Stimulated activated naive CD8-positive, alpha-beta T cell treated with anti-CD3 and anti-CD28 coated beads, Interleukin-15, Interleukin-2, amounts not matched to agents 100 ng/mL and 50 ng/mL, for 24 hours (primary cell): ENCODE data around the gene PNLIPRP2.

Source experiments
- H3K27ac Mint-ChIP-seq: one replicate; pipeline ENCODE4 v1.8.0; 2021; ENCODE audit warnings: mild to moderate bottlenecking, mixed read lengths
- H3K27me3 Mint-ChIP-seq: one replicate; pipeline ENCODE4 v1.8.0; 2021; ENCODE audit warnings: mixed read lengths
- H3K36me3 Mint-ChIP-seq: one replicate; pipeline ENCODE4 v1.8.0; 2021; ENCODE audit warnings: low read depth, mixed read lengths
- H3K4me1 Mint-ChIP-seq: one replicate; pipeline ENCODE4 v1.8.0; 2021; ENCODE audit warnings: low read depth, mixed read lengths
- H3K4me3 Mint-ChIP-seq: one replicate; pipeline ENCODE4 v1.8.0; 2021; ENCODE audit warnings: mild to moderate bottlenecking, mixed read lengths
- H3K9me3 Mint-ChIP-seq: one replicate; pipeline ENCODE4 v1.8.0; 2021; ENCODE audit warnings: mixed read lengths

PNLIPRP2 gene

DNA sequence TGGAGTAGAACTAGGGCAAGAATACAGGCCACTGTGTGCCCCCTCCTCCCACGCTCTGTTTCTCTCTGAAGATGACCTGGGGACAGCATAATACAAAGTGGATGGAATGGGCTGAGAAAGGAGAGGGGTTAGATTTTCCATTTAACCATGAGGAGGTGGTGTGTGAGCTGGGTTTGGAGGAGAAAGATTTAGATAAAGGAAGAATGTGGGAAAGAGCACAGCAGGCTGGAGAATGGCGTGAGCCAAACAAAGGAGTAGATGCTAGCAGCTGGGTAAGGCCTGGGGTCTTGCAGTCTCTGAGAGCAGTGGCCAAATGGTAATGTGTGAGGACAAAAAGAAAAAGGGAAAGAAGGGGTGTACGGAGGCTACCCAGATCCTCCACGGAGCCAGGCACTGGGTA lies 8.6 kb downstream of the PNLIPRP2 start:
- Mint-ChIP-seq H3K4me3 (no peak overlapping the region), H3K27me3 (peaks cover 13% of the 10 kb centered on the region)

DNA sequence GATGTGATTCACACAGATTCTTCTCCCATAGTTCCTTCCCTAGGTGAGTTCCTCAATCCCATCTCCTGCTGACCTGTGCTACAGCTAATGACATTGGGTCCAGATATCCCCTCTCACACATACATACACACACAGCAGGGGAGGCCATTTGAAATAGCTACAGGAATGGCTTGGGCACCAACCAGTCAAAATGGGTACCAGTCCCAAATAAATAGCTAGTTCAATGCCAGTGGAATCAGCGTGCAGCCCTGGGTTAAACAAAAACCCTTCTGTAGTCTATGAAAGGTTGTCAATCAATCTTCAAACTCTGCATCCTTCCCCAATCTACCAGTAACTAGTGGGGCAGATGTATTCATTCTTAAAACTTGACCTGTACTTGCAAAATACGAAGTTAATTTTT lies 9.3 kb downstream of the PNLIPRP2 start:
- H3K27ac Mint-ChIP-seq, result no peak overlapping the region
- H3K27me3 Mint-ChIP-seq, result peaks cover 13% of the 10 kb centered on the region
- no peaks in the 10 kb centered on the region for H3K36me3 Mint-ChIP-seq

More for the DNA sequence above, 8.6 kb downstream of the PNLIPRP2 start:
- Mint-ChIP-seq H3K27ac (no peak overlapping the region), H3K9me3 (no peaks in the 10 kb centered on the region), H3K4me1 (no peaks in the 10 kb centered on the region), H3K36me3 (no peaks in the 10 kb centered on the region)

DNA sequence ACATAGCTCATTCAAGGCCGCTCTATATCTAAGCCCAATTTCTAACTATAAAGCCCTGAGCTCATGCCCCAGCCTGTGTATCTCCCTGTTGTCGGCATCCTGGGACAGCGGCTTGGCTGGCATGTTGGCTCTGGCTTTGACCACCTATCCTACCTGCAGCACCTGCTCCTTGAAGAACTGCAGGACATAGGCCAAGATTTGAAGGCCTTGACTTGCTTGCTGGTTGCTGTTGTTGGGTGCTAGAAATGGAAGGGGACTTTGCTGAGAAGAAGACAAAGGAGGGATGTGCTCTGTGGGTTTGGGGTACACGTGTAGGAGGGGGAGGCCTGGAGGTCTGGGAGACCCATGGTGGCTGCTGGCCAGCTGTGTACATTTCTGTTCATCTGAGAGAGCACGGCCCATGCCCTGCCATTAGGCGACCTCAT lies 11.1 kb downstream of the PNLIPRP2 start:
- Mint-ChIP-seq H3K9me3 (peaks cover 4% of the 10 kb centered on the region), H3K36me3 (no peaks in the 10 kb centered on the region), H3K27me3 (peaks cover 5% of the 10 kb centered on the region), H3K4me3 (no peak overlapping the region), H3K4me1 (no peaks in the 10 kb centered on the region), H3K27ac (no peak overlapping the region)

More for the DNA sequence above, 9.3 kb downstream of the PNLIPRP2 start:
- Mint-ChIP-seq H3K4me1 (no peaks in the 10 kb centered on the region), H3K9me3 (no peaks in the 10 kb centered on the region), H3K4me3 (no peak overlapping the region)

DNA sequence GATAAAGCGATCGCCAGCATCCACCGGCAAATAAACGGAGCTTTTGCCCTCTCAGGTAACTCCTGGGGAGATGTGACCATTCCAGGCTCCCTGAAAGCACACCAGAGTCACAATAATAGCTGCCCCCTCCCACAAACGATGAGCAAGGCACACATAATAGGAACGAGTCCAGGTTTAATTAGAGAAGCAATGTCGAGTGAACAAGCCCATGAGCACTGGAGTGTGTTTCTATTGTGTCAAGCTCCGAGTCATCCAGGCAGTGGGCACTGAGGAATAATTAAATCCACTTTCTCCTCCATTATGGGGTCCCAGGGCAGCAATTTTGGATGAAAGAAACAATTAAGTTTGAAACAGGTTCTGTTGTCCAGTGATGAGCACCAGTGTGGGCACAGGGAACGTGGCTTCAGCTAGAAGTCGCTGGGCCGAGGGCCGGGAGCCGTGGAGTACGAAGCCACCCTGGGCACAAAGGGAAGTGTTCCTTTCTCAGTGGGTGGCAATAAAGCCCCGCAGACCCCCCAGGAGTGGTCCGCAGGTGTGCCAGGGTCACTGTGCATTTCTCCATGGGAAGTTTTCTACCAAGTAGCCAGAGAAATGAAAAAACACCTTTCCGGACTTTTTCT lies 12.0 kb downstream of the PNLIPRP2 start:
- Mint-ChIP-seq H3K27ac (no peak overlapping the region), H3K27me3 (peaks cover 5% of the 10 kb centered on the region), H3K36me3 (no peaks in the 10 kb centered on the region), H3K4me1 (no peaks in the 10 kb centered on the region), H3K9me3 (peaks cover 4% of the 10 kb centered on the region), H3K4me3 (no peak overlapping the region)

DNA sequence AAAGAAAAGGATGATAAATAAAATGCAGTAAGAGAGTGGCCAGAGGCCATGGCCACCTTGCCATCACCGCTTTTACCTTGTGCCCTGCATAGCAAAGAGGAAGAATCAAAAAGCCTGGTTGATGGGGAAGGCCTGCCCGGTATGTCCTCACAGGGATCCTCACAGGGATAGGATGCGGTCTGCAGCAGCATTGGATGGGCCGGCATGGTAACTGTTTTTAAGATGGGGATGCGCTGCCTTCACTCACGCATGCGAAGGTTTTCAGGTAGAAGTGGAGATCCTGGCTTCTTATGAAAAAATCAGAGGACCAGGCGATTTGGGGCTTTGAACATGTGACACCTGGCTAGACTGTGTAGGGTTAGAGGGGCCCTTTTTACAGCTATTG lies 12.5 kb downstream of the PNLIPRP2 start:
- Mint-ChIP-seq H3K36me3 (no peaks in the 10 kb centered on the region), H3K4me1 (no peaks in the 10 kb centered on the region), H3K27me3 (peaks cover 5% of the 10 kb centered on the region), H3K9me3 (peaks cover 4% of the 10 kb centered on the region), H3K27ac (no peak overlapping the region), H3K4me3 (no peak overlapping the region)

DNA sequence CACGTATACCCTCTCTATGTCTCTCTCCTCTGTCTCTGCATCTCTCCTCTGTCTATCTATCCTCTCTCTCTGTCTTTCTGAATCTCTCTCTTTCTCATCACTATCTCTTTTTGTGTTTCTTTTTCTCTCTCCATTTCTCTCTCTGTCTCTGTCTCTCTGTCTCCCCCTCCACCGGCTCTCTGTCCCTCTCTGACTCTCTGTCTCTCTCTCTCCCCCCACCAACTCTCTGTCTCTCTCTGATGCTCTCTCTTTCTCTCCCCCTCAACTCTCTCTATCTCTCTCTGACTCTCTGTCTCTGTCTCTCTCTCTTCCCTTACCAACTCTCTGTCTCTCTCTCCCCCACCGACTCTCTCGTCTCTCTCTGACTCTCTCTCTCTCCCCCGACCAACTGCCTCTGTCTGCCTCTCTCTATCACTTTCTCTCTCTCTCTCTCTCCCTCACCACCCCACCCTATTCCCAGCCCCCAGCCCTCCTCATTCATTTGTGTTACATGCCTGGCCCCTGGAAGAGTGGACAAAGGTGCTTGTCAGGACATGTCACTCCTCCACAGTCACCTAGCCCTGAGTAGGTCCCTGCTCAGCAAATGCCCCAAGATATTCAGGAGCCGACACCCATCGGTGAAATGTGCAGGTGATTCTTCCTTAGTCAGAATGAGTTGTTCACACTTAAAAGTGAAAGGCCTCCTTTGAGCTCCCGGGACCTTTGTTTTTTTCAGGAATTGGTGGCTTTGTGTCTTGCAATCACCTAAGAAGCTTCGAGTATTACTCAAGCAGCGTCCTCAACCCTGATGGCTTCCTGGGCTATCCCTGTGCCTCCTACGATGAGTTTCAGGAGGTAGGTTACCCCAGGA lies 13.6 kb downstream of the PNLIPRP2 start:
- Mint-ChIP-seq H3K4me3 (no peak overlapping the region), H3K36me3 (no peaks in the 10 kb centered on the region), H3K27me3 (peaks cover 6% of the 10 kb centered on the region), H3K27ac (no peak overlapping the region), H3K9me3 (peaks cover 5% of the 10 kb centered on the region), H3K4me1 (no peaks in the 10 kb centered on the region)

DNA sequence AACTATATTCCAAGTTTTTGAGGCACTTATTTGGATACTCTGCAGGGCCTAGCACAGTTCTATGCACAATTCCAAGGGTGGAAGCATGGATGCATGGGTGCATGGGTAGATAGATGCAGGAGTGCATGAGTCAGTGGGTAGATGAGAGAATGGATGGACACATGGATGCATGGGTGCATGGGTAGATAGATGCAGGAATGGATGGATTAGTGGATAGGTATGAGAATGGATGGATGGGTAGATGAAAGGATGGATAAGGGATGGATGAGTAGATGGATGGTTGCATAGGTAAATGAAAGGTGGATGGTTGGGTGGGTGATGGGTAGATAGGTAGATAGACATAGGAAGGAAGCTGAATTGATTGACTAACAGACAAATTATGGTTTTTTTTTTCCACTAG lies 15.6 kb downstream of the PNLIPRP2 start:
- no peak overlapping the region for H3K27ac Mint-ChIP-seq
- H3K4me1 Mint-ChIP-seq, result no peaks in the 10 kb centered on the region
- H3K4me3 Mint-ChIP-seq, result no peak overlapping the region
- H3K27me3 Mint-ChIP-seq, result peaks cover 19% of the 10 kb centered on the region
- H3K36me3 Mint-ChIP-seq, result no peaks in the 10 kb centered on the region
- peaks cover 8% of the 10 kb centered on the region for H3K9me3 Mint-ChIP-seq

DNA sequence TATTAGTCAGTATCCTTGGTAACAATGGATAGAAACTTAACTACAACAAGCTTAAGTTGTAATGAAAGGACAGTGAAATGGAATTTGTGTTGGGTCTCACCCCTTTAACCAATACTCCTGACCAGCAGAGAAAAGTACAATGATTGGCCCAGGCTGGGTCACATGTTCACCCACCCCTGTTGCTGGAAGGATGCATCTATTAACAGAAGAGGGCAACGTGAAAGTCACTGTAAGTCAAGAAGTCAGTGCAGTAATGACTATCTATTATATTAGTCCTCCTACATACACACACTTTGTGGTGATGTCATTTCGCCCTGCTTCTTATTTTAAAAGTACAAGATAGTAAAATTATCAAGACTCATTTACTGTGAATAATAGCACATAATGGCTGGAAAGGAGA lies 16.2 kb downstream of the PNLIPRP2 start:
- H3K4me3 Mint-ChIP-seq, result no peak overlapping the region
- H3K9me3 Mint-ChIP-seq, result peaks cover 8% of the 10 kb centered on the region
- H3K36me3 Mint-ChIP-seq, result no peaks in the 10 kb centered on the region
- H3K27ac Mint-ChIP-seq, result no peak overlapping the region
- H3K4me1 Mint-ChIP-seq, result no peaks in the 10 kb centered on the region
- peaks cover 19% of the 10 kb centered on the region for H3K27me3 Mint-ChIP-seq

DNA sequence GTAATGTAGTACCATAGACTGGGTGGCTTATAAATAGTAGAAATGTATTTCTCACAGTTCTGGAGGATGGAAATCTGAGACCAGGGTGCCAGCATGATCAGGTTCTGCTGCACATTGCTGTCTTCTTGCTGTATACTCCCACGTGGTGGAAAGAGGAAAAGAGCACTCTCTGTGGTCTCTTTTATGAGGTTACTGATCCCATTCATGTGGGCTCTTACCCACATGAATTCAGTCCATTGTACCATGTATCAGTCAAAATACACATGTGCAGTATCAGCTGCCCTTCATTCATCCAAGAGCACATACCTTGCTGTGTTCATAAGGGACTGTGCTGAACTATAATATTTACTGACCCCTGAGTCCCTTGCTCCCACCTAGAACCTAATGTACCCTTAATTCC lies 17.1 kb downstream of the PNLIPRP2 start:
- no peaks in the 10 kb centered on the region for H3K36me3 Mint-ChIP-seq
- H3K27ac Mint-ChIP-seq, result no peak overlapping the region
- peaks cover 26% of the 10 kb centered on the region for H3K27me3 Mint-ChIP-seq
- no peak overlapping the region for H3K4me3 Mint-ChIP-seq
- H3K9me3 Mint-ChIP-seq, result peaks cover 8% of the 10 kb centered on the region
- H3K4me1 Mint-ChIP-seq, result no peaks in the 10 kb centered on the region

DNA sequence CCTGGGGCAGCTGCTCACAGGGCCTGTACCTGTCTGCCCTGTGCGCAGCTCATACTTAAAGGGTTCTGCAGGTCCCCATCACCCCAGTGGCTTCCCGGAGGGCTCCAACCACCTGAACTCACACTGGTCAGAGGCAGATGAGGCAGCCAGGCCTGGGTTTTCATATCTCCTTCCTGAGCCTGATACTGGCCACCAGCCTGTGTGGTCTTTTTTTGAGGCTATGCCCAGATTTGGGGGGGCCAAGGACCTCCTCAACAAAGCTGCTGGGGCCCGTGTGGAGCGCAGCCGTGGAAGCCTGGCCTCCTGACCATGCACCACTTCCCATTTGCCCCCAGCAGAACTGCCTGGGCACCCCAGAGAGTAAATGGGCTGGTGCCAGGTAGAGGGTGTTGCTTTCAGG lies 25.7 kb downstream of the PNLIPRP2 start:
- Mint-ChIP-seq H3K4me1 (no peaks in the 10 kb centered on the region), H3K27me3 (peaks cover 11% of the 10 kb centered on the region), H3K36me3 (no peaks in the 10 kb centered on the region), H3K9me3 (peaks cover 6% of the 10 kb centered on the region), H3K27ac (no peak overlapping the region), H3K4me3 (no peak overlapping the region)

DNA sequence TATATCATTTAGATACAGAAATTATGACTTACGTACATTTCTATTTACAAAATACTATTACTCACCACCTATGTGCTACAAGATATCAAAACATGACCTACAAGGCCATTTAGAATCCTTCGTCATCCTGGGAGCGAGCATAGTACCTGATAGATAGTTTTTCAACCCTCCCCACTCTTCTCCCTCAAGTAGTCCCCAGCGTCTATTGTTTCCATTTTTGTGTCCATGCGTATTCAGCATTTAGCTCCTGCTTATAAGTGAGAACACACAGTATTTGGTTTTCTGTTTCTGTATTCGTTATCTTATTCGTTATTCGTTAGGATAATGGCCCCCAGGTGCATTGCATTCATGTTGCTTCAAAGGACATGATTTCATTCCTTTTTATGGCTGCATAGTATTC lies 28.1 kb downstream of the PNLIPRP2 start:
- H3K4me1 Mint-ChIP-seq, result no peaks in the 10 kb centered on the region
- H3K27ac Mint-ChIP-seq, result no peak overlapping the region
- peaks cover 6% of the 10 kb centered on the region for H3K9me3 Mint-ChIP-seq
- no peak overlapping the region for H3K4me3 Mint-ChIP-seq
- H3K27me3 Mint-ChIP-seq, result peaks cover 10% of the 10 kb centered on the region
- no peaks in the 10 kb centered on the region for H3K36me3 Mint-ChIP-seq

DNA sequence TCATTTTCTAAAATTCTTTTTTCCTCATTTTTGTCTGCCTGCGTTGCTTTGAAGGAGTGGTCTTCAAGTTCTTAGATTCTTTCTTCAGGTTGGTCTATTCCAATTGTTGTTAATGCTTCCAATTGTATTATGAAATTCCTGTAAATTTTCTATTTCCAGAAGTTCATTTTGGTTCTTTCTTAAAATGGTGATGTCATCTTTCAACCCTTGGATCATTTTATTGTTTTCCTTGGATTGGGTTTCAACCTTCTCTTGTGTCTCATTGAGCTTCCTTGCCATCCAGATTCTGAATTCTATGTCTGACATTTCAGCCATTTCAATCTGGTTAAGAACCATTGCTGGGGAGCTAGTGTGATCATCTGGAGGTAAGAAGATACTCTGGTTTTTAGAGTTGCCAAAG lies 33.1 kb downstream of the PNLIPRP2 start:
- Mint-ChIP-seq H3K9me3 (peaks cover 6% of the 10 kb centered on the region), H3K4me1 (no peaks in the 10 kb centered on the region)

DNA sequence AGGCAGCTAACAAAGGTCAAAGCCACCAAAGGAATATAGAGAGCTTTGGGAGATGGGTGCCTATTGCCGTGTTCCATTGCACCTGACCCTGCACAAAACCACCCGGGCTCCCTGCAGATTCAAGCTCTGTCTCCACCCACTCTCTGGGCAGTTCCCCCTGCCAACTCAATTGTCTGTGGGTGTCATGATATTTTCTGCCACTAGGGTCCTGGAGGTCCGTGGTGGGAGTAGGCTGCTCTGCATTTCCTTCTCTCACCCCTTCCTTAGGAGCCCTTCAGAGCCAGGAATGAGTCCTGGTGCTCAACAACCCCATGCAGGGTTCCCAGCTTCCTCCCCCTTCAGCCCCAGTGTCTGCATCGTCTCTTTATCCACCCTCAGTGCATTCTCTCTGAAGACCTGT lies 34.1 kb downstream of the PNLIPRP2 start:
- Mint-ChIP-seq H3K36me3 (no peaks in the 10 kb centered on the region), H3K4me3 (no peak overlapping the region)

More for the DNA sequence above, 33.1 kb downstream of the PNLIPRP2 start:
- Mint-ChIP-seq H3K27me3 (peaks cover 28% of the 10 kb centered on the region), H3K4me3 (no peak overlapping the region), H3K27ac (no peak overlapping the region), H3K36me3 (no peaks in the 10 kb centered on the region)

DNA sequence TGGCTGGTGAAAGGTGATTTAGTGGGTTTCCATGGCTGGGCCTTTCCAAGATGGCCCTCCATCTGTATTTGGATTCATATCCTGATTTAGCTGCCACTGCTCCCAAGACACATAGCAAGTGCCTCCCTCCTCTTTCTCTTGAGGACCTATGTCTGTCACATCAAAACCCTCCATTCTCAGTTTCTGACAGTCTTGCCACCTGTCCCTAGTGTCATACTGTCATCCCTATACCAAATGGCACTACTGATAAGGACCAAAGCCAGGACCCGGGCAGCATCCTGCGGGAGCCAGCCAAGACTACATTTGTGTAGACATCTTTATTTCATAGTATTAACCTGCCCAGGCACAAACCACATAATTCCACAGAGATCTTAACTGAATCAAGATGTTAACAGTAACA lies 34.8 kb downstream of the PNLIPRP2 start:
- Mint-ChIP-seq H3K4me3 (no peak overlapping the region), H3K9me3 (peaks cover 4% of the 10 kb centered on the region), H3K27ac (no peak overlapping the region), H3K27me3 (peaks cover 28% of the 10 kb centered on the region), H3K4me1 (no peaks in the 10 kb centered on the region), H3K36me3 (no peaks in the 10 kb centered on the region)

More for the DNA sequence above, 34.1 kb downstream of the PNLIPRP2 start:
- Mint-ChIP-seq H3K27me3 (peaks cover 28% of the 10 kb centered on the region), H3K9me3 (peaks cover 6% of the 10 kb centered on the region), H3K4me1 (no peaks in the 10 kb centered on the region), H3K27ac (no peak overlapping the region)

DNA sequence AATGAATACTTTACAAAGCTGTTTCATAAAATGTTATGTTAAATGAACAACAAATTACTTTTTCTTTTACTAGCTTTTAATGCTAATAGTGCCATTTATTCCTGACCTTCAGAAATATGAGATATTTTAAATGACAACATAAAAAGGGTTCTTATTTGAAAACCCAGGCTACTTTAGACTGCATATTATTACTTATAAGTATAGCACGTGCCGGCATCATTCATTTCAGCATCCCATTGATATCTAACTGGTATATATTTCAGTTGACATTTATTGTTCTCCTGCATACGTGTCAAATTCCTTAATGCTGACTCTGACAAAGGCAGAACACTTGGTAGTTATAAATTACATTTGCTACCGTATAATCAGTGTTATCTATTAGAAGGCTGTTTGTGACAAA lies 35.3 kb downstream of the PNLIPRP2 start:
- no peak overlapping the region for H3K27ac Mint-ChIP-seq
- no peaks in the 10 kb centered on the region for H3K36me3 Mint-ChIP-seq
- peaks cover 28% of the 10 kb centered on the region for H3K27me3 Mint-ChIP-seq
- no peaks in the 10 kb centered on the region for H3K9me3 Mint-ChIP-seq
- H3K4me1 Mint-ChIP-seq, result no peaks in the 10 kb centered on the region
- H3K4me3 Mint-ChIP-seq, result no peak overlapping the region
